Epithelial cell of esophagus (primary cell): ENCODE results near the gene KHDC1.

Source experiments
- DNase-seq: peaks from one replicate; pipeline ENCODE4 v3.0.0; 2010; ENCODE audit warnings: low read depth
- H3K4me3 ChIP-seq: 2 replicates; pipeline ENCODE4 v1.5.1; 2011; ENCODE audit warnings: mild to moderate bottlenecking, low read length, control low read depth
- TF ChIP-seq, protein P1 (sequence below): IDR thresholded peaks from 2 replicates; pipeline ENCODE4 v1.5.1; 2011; ENCODE audit warnings: low read depth, mild to moderate bottlenecking, low read length, control low read depth, inconsistent platforms; ENCODE audit not compliant: insufficient read depth; ENCODE audit errors: missing control alignments

Gene KHDC1

DNA sequence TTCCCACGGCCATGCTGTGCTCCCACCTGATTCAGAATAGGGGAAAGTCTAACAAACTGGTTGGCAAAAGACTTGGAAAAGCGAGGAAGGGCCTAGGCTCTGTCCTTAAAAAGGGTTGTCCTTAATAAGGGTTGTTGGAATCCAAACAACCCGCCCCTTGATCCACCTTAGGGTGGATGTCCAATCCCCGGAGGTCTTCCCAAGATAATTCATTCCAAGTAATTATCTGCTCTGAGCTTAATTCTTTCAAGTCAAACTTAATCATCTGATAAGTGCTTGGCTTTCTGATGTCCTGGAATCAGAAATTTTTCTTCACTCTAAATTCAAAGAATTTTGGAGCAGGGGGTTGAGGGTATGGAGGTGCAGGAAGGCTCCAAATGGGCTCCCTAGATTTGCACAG lies 37.6 kb downstream of the KHDC1 start, which contains the start of gene KHDC1L:
Gene KHDC1L, minus strand, starts transcription at position 101 of the 400 bp plus-strand sequence. Its CDS starts 88 bp downstream, at position 13.
- H3K4me3 ChIP-seq = no peak within 1 kb of the TSS
- DNase-seq = no peak
- TF ChIP-seq, protein P1, sequence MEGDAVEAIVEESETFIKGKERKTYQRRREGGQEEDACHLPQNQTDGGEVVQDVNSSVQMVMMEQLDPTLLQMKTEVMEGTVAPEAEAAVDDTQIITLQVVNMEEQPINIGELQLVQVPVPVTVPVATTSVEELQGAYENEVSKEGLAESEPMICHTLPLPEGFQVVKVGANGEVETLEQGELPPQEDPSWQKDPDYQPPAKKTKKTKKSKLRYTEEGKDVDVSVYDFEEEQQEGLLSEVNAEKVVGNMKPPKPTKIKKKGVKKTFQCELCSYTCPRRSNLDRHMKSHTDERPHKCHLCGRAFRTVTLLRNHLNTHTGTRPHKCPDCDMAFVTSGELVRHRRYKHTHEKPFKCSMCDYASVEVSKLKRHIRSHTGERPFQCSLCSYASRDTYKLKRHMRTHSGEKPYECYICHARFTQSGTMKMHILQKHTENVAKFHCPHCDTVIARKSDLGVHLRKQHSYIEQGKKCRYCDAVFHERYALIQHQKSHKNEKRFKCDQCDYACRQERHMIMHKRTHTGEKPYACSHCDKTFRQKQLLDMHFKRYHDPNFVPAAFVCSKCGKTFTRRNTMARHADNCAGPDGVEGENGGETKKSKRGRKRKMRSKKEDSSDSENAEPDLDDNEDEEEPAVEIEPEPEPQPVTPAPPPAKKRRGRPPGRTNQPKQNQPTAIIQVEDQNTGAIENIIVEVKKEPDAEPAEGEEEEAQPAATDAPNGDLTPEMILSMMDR = no peak

DNA sequence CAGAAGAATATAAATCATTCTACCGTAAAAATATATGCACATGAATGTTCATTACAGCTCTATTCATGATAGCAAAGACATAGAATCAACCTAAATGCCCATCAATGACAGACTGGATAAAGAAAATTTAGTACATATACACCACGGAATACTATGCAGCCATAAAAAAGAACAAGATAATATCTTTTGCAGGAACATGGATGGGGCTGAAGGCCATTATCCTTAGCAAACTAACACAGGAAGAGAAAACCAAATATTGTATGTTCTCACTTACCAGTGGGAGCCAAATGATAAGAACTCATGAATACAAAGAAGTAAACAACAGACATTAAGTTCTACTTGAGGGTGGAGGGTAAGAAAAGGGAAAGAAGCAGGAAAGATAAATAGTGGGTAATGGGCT lies 46.1 kb downstream of the KHDC1 start:
- TF ChIP-seq, protein P1 = no peak

GRCh38 chr6:73209117-73209516 lies 53.9 kb downstream of the KHDC1 start:
- TF ChIP-seq, protein P1 = no peak
- DNase-seq = no peak
- H3K4me3 ChIP-seq = no peak overlapping the region

More for the DNA sequence above, 46.1 kb downstream of the KHDC1 start:
- no peak for DNase-seq
- H3K4me3 ChIP-seq = no peak overlapping the region

- TF ChIP-seq, protein P1 = no peak
- no peak overlapping the region for H3K4me3 ChIP-seq
- peak; percentile 27 for DNase-seq
Measured at GRCh38 chr6:73207221-73207837, 55.7 kb downstream of the KHDC1 start.

GRCh38 chr6:73204252-73204651 lies 58.7 kb downstream of the KHDC1 start:
- TF ChIP-seq, protein P1 = no peak
- H3K4me3 ChIP-seq = no peak overlapping the region
- no peak for DNase-seq

GRCh38 chr6:73203098-73203497 lies 59.9 kb downstream of the KHDC1 start:
- TF ChIP-seq, protein P1 = no peak
- H3K4me3 ChIP-seq = no peak overlapping the region
- DNase-seq = peak; percentile 40

- TF ChIP-seq, protein P1 = no peak
- H3K4me3 ChIP-seq = no peak overlapping the region
- DNase-seq = no peak
Measured at GRCh38 chr6:73200735-73201134, 62.3 kb downstream of the KHDC1 start.
